ENCODE results near the gene PRKCH.

The PRKCH gene

GRCh38 chr14:61536661-61537562, 215.5 kb downstream of the PRKCH start:
- DNase-seq = no peak

GRCh38 chr14:61537563-61538463, 216.4 kb downstream of the PRKCH start:
- no peak for DNase-seq

- DNase-seq = no peak
Measured at GRCh38 chr14:61538464-61539022, 217.2 kb downstream of the PRKCH start.

- DNase-seq = no peak
Measured at GRCh38 chr14:61539631-61540030, 218.3 kb downstream of the PRKCH start.

GRCh38 chr14:61540931-61541330, 219.6 kb downstream of the PRKCH start:
- no peak for DNase-seq

GRCh38 chr14:61542848-61543790, 221.7 kb downstream of the PRKCH start:
- DNase-seq = no peak

- DNase-seq = no peak
Measured at GRCh38 chr14:61543946-61544345, 222.6 kb downstream of the PRKCH start.

GRCh38 chr14:61544448-61545330, 223.3 kb downstream of the PRKCH start:
- DNase-seq = no peak

GRCh38 chr14:61545726-61546455, 224.5 kb downstream of the PRKCH start:
- no peak for DNase-seq

GRCh38 chr14:61547186-61548069, 226.0 kb downstream of the PRKCH start:
- no peak for DNase-seq

- DNase-seq = no peak
Measured at GRCh38 chr14:61549425-61549824, 228.0 kb downstream of the PRKCH start.

- no peak for DNase-seq
Measured at GRCh38 chr14:61551384-61551783, 230.0 kb downstream of the PRKCH start.

- no peak for DNase-seq
Measured at GRCh38 chr14:61552241-61552640, 230.9 kb downstream of the PRKCH start.

GRCh38 chr14:61553730-61554641, 232.6 kb downstream of the PRKCH start:
- DNase-seq = no peak

- DNase-seq = no peak
Measured at GRCh38 chr14:61555056-61555838, 233.9 kb downstream of the PRKCH start.

GRCh38 chr14:61556455-61556854, 235.1 kb downstream of the PRKCH start:
- DNase-seq = no peak

GRCh38 chr14:61557262-61557661, 235.9 kb downstream of the PRKCH start:
- no peak for DNase-seq
